IPS DF 6.9 (cell line): ENCODE data around the gene TMC4.
"Not testable (repeated sequence)": the region's sequence is repeated elsewhere in the genome, so short reads cannot be mapped to it uniquely, and the experiment has no call there.

ENCODE experiments used
- DNase-seq: peaks from one replicate; pipeline ENCODE4 v3.0.0-alpha.2; 2013; ENCODE audit warnings: low read depth, low spot score
- H3K27ac ChIP-seq: one replicate; pipeline ENCODE4 v1.5.1; 2013; ENCODE audit warnings: low read length, control low read depth
- H3K27me3 ChIP-seq: 2 replicates; pipeline ENCODE4 v1.6.1; 2013; ENCODE audit warnings: mild to moderate bottlenecking, low read length; ENCODE audit not compliant: control insufficient read depth, insufficient read depth
- H3K36me3 ChIP-seq: 2 replicates; pipeline ENCODE4 v1.6.1; 2013; ENCODE audit warnings: low read length; ENCODE audit not compliant: control insufficient read depth, insufficient read depth
- H3K4me1 ChIP-seq: 2 replicates; pipeline ENCODE4 v1.6.1; 2013; ENCODE audit warnings: low read length; ENCODE audit not compliant: control insufficient read depth, insufficient read depth
- H3K4me3 ChIP-seq: 2 replicates; pipeline ENCODE4 v1.5.1; 2013; ENCODE audit warnings: mild to moderate bottlenecking, low read length
- H3K9me3 ChIP-seq: 2 replicates; pipeline ENCODE4 v1.6.1; 2013; ENCODE audit warnings: low read length, inconsistent platforms; ENCODE audit not compliant: control insufficient read depth, insufficient read depth
- WGBS: extraction: QIAGEN DNeasy Blood & Tissue Kit; methylation state at CpG from one replicate; pipeline ENCODE4 v1.1.7; 2013; ENCODE audit warnings: mixed read lengths, missing lambda C conversion rate; ENCODE audit not compliant: insufficient read length, insufficient coverage; 5-methylcytosine and 5-hydroxymethylcytosine counted together

Gene TMC4

GRCh38 chr19:54191011-54191810, 18.3 kb upstream of the TMC4 start, which contains the start of gene TSEN34:
TSS of gene TSEN34 (plus strand) at chr19:54191308. CDS start at chr19:54191365, 57 bp downstream.
- Histone ChIP-seq H3K4me3 (peak within 1 kb of the TSS; percentile 74), H3K27me3 (no peaks in the 10 kb centered on the region), H3K4me1 (no peaks in the 10 kb centered on the region), H3K9me3 (no peaks in the 10 kb centered on the region), H3K27ac (no peak within 1 kb of the TSS), H3K36me3 (peaks cover 7% of the 10 kb centered on the region)
- DNase-seq: no peak
- WGBS: no CpG with 5 or more reads among the region's 77 CpGs

- DNase-seq: peak; percentile 96
- WGBS: no CpG with 5 or more reads among the region's 56 CpGs
- H3K4me3 ChIP-seq: peak overlapping the region; percentile 74
- peaks cover 7% of the 10 kb centered on the region for H3K36me3 ChIP-seq
- no peaks in the 10 kb centered on the region for H3K9me3 ChIP-seq
- H3K27me3 ChIP-seq: no peaks in the 10 kb centered on the region
- H3K27ac ChIP-seq: no peak overlapping the region
- no peaks in the 10 kb centered on the region for H3K4me1 ChIP-seq
These were observed 17.6 kb upstream of the TMC4 start for GRCh38 chr19:54190503-54191010.

- peak; percentile 100 for DNase-seq
- Histone ChIP-seq H3K27ac (no peak overlapping the region), H3K27me3 (no peaks in the 10 kb centered on the region), H3K4me3 (peak overlapping the region; percentile 68; the same call in 1 of the 2 replicates), H3K36me3 (peaks cover 7% of the 10 kb centered on the region), H3K4me1 (no peaks in the 10 kb centered on the region), H3K9me3 (no peaks in the 10 kb centered on the region)
- WGBS: no CpG with 5 or more reads among the region's 65 CpGs
These were observed 17.0 kb upstream of the TMC4 start for GRCh38 chr19:54189735-54190502.

GRCh38 chr19:54189145-54189734, 16.3 kb upstream of the TMC4 start, which contains the start of gene MBOAT7:
TSS of gene MBOAT7 (minus strand) at chr19:54189580. CDS start at chr19:54188508, 1,072 bp downstream.
- peaks cover 7% of the 10 kb centered on the region for H3K36me3 ChIP-seq
- peak within 1 kb of the TSS; percentile 68 for H3K4me3 ChIP-seq
- no peaks in the 10 kb centered on the region for H3K4me1 ChIP-seq
- no CpG with 5 or more reads among the region's 64 CpGs for WGBS
- H3K27me3 ChIP-seq: no peaks in the 10 kb centered on the region
- DNase-seq: no peak
- no peak within 1 kb of the TSS for H3K27ac ChIP-seq
- no peaks in the 10 kb centered on the region for H3K9me3 ChIP-seq

GRCh38 chr19:54188215-54188871, 15.4 kb upstream of the TMC4 start:
- peak overlapping the region; percentile 59; the same call in 1 of the 2 replicates for H3K4me3 ChIP-seq
- no peaks in the 10 kb centered on the region for H3K9me3 ChIP-seq
- no CpG with 5 or more reads among the region's 12 CpGs for WGBS
- no peak overlapping the region for H3K27ac ChIP-seq
- H3K36me3 ChIP-seq: peaks cover 10% of the 10 kb centered on the region
- H3K27me3 ChIP-seq: no peaks in the 10 kb centered on the region
- no peaks in the 10 kb centered on the region for H3K4me1 ChIP-seq
- no peak for DNase-seq

GRCh38 chr19:54186934-54187381, 14.0 kb upstream of the TMC4 start:
- Histone ChIP-seq H3K27me3 (no peaks in the 10 kb centered on the region), H3K4me3 (no peak overlapping the region), H3K36me3 (peaks cover 9% of the 10 kb centered on the region; the same call in 1 of the 2 replicates), H3K27ac (no peak overlapping the region), H3K4me1 (no peaks in the 10 kb centered on the region), H3K9me3 (no peaks in the 10 kb centered on the region)
- WGBS: no CpG with 5 or more reads among the region's 11 CpGs
- DNase-seq: no peak

- no CpG with 5 or more reads among the region's 8 CpGs for WGBS
These were observed 13.4 kb upstream of the TMC4 start for GRCh38 chr19:54186351-54186750.

GRCh38 chr19:54183431-54183830, 10.5 kb upstream of the TMC4 start:
- Histone ChIP-seq H3K4me3 (no peak overlapping the region), H3K27me3 (no peaks in the 10 kb centered on the region), H3K27ac (no peak overlapping the region), H3K9me3 (no peaks in the 10 kb centered on the region), H3K36me3 (peaks cover 11% of the 10 kb centered on the region; the same call in 1 of the 2 replicates), H3K4me1 (no peaks in the 10 kb centered on the region)
- no peak for DNase-seq
- WGBS: no CpG with 5 or more reads among the region's 11 CpGs

More at GRCh38 chr19:54186351-54186750, 13.4 kb upstream of the TMC4 start:
- H3K27me3 ChIP-seq: no peaks in the 10 kb centered on the region
- no peaks in the 10 kb centered on the region for H3K9me3 ChIP-seq
- H3K36me3 ChIP-seq: peaks cover 9% of the 10 kb centered on the region; the same call in 1 of the 2 replicates
- H3K4me3 ChIP-seq: no peak overlapping the region
- DNase-seq: no peak
- H3K4me1 ChIP-seq: no peaks in the 10 kb centered on the region
- no peak overlapping the region for H3K27ac ChIP-seq

- not testable (repeated sequence) for H3K27me3 ChIP-seq, H3K4me1 ChIP-seq, H3K9me3 ChIP-seq, H3K4me3 ChIP-seq, DNase-seq, H3K27ac ChIP-seq
- WGBS: no CpG with 5 or more reads among the region's 3 CpGs
- peaks cover 10% of the 10 kb centered on the region; the same call in 1 of the 2 replicates for H3K36me3 ChIP-seq
These were observed 8.9 kb upstream of the TMC4 start for GRCh38 chr19:54181894-54182293.
